Activated CD8-positive, alpha-beta T cell treated with anti-CD3 and anti-CD28 coated beads for 36 hours (primary cell): ENCODE data around the gene PKM. TPM values are rescaled to one million over a fixed set of nuclear protein-coding genes. Genes with fewer than 3 reads are reported as not detected.
A peak's percentile ranks its signal among the peaks of the same experiment; 100 is the strongest.

ENCODE experiments used
- ATAC-seq: fragments of 200-7000 bp; cut with Tn5 transposase; one replicate; pipeline ENCODE4 v1.10.0; 2021; ENCODE audit warnings: mild to moderate bottlenecking, moderate library complexity
- CTCF ChIA-PET: fragments of 350-600 bp; sonication (Branson Sonifier 250); formaldehyde crosslinking; loops from one replicate; lab custom pipeline; 2021; ENCODE audit warnings: antibody characterized with exemption; lab: Charles Lee
- POLR2A ChIA-PET: fragments of 350-600 bp; sonication (Branson Sonifier 250); formaldehyde crosslinking; loops from one replicate; lab custom pipeline; 2021; ENCODE audit warnings: antibody characterized with exemption; lab: Charles Lee
- DNase-seq: peaks from one replicate; pipeline ENCODE4 v3.0.0-alpha.2; 2020
- H3K27ac Mint-ChIP-seq: one replicate; pipeline ENCODE4 v1.8.0; 2021; ENCODE audit warnings: mild to moderate bottlenecking, mixed read lengths
- H3K27me3 Mint-ChIP-seq: one replicate; pipeline ENCODE4 v1.8.0; 2021; ENCODE audit warnings: mixed read lengths
- H3K36me3 Mint-ChIP-seq: one replicate; pipeline ENCODE4 v1.8.0; 2021; ENCODE audit warnings: low read depth, mixed read lengths
- H3K4me1 Mint-ChIP-seq: one replicate; pipeline ENCODE4 v1.8.0; 2021; ENCODE audit warnings: low read depth, mixed read lengths
- H3K4me3 Mint-ChIP-seq: one replicate; pipeline ENCODE4 v1.8.0; 2021; ENCODE audit warnings: mild to moderate bottlenecking, moderate library complexity, mixed read lengths
- H3K9me3 Mint-ChIP-seq: one replicate; pipeline ENCODE4 v1.8.0; 2021; ENCODE audit warnings: mixed read lengths
- CTCF ChIP-seq: fragments of 200-600 bp; IDR thresholded peaks from one replicate; pipeline ENCODE4 v1.8.0; 2022; ENCODE audit warnings: antibody characterized with exemption, mild to moderate bottlenecking
- intact Hi-C: fragments of 100-400 bp; cut with micrococcal nuclease; formaldehyde crosslinking; loops from one replicate; pipeline ENCODE4 v1.10.0; 2022
- total RNA-seq, 2 experiments: library from RNA; stranded (reverse); gene quantifications; one replicate each; pipeline ENCODE4 v1.2.3, GENCODE V29; 2021

PKM gene
- total RNA-seq, 2 experiments from 2014 or later: 2,565 to 2,588 TPM

GRCh38 chr15:72217216-72217615 lies 13.8 kb downstream of the PKM start:
- ChIA-PET POLR2A (interaction anchor here (0.8 to 3.2 kb wide), 8 partner anchors 10 to 23 kb away, joined by 3 to 28 read pairs (median 4); partner anchors contain the start of gene GRAMD2A), CTCF (interaction anchor here (0.8 to 3.7 kb wide), 2 partner anchors 9 to 10 kb away, joined by 3 to 26 read pairs; no protein-coding TSS in a partner anchor)
- Mint-ChIP-seq H3K9me3 (no peaks in the 10 kb centered on the region), H3K4me1 (peaks cover 54% of the 10 kb centered on the region), H3K4me3 (no peak overlapping the region), H3K27me3 (no peaks in the 10 kb centered on the region), H3K36me3 (peaks cover 72% of the 10 kb centered on the region), H3K27ac (peak overlapping the region; percentile 55)
- no peak for TF ChIP-seq CTCF
- ATAC-seq (no peak), DNase-seq (no peak)
- intact Hi-C loops: no loop called here

DNA sequence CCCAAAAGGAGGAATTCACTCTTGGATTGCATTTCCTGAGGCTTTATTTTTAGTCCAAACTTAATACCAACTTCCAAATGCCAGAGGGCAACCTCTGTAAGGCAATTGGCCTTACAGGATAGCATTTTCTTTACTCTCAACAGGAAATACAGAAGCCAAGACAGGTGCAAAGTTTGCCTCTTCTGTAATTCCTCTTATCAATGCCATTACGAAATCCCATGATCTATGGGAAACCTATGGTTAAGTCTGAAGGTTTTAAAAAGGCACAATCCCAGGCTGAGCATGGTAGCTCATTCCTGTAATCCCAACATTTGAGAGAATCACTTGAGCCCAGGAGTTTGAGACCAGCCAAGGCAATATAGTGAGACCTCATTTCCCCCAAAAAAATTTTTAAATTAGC lies 14.9 kb downstream of the PKM start:
- Mint-ChIP-seq H3K27me3 (no peaks in the 10 kb centered on the region), H3K36me3 (peaks cover 71% of the 10 kb centered on the region), H3K9me3 (no peaks in the 10 kb centered on the region), H3K4me1 (peaks cover 45% of the 10 kb centered on the region), H3K4me3 (no peak overlapping the region), H3K27ac (no peak overlapping the region)
- CTCF ChIA-PET: interaction anchor here (1.1 to 3.7 kb wide), 2 partner anchors 11 to 16 kb away, joined by 3 to 26 read pairs; no protein-coding TSS in a partner anchor
- POLR2A ChIA-PET: interaction anchor here (0.9 to 3.2 kb wide), 7 partner anchors 10 to 69 kb away, joined by 3 to 28 read pairs (median 3); partner anchors contain the start of genes GRAMD2A and PKM
- DNase-seq (no peak), ATAC-seq (no peak)
- no peak for TF ChIP-seq CTCF
- intact Hi-C loops: no loop called here

DNA sequence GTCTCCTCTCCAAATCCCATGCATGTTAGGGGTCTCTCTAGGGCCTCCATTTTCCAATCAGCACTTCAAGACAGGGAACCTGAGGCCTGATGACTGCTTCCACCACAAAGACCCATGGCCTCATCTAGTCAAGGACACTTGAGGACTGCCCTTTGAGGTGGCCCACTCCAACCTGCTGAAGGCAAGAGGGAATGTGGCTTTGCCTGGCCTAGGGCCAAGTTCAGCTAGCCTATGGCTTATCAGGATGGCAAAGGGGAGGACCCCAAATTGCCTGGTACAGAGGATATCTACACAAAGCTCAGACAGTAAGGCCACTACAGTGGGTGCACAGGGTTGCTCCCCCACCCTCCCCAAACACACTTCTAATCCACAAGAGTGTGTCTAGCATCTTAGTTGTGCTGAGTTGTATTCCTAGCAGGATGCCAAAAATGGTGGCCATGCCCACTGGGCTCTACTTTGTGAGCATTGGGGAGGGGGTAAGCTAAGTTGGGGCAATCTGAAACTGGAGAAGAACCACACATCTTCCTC lies 23.4 kb downstream of the PKM start:
- no peak for TF ChIP-seq CTCF
- H3K27ac Mint-ChIP-seq: peak overlapping the region; percentile 46
- DNase-seq (no peak), ATAC-seq (no peak)
- H3K4me1 Mint-ChIP-seq: peaks cover 27% of the 10 kb centered on the region
- H3K9me3 Mint-ChIP-seq: no peaks in the 10 kb centered on the region
- ChIA-PET CTCF (interaction anchor here (1.5 to 1.6 kb wide), 2 partner anchors 10 to 15 kb away, joined by 3 to 4 read pairs; no protein-coding TSS in a partner anchor), POLR2A (interaction anchor here (0.7 to 3.5 kb wide), 6 partner anchors 9 to 58 kb away, joined by 3 to 24 read pairs (median 12); no protein-coding TSS in a partner anchor)
- no peaks in the 10 kb centered on the region for H3K27me3 Mint-ChIP-seq
- intact Hi-C loops: no loop called here
- H3K4me3 Mint-ChIP-seq: no peak overlapping the region
- H3K36me3 Mint-ChIP-seq: peaks cover 97% of the 10 kb centered on the region

GRCh38 chr15:72206677-72207000 lies 24.4 kb downstream of the PKM start:
- Mint-ChIP-seq H3K4me3 (no peak overlapping the region), H3K27me3 (no peaks in the 10 kb centered on the region), H3K9me3 (no peaks in the 10 kb centered on the region), H3K4me1 (peaks cover 29% of the 10 kb centered on the region), H3K36me3 (peaks cover 99% of the 10 kb centered on the region), H3K27ac (peak overlapping the region; percentile 46)
- no peak for ATAC-seq
- DNase-seq: no peak
- intact Hi-C loops: no loop called here
- POLR2A ChIA-PET: interaction anchor here (2.3 to 3.5 kb wide), 4 partner anchors 8 to 21 kb away, joined by 8 to 24 read pairs (median 16); no protein-coding TSS in a partner anchor
- CTCF ChIA-PET: interaction anchor here (1.5 kb wide), 1 partner anchor 21 kb away, joined by 4 read pairs; no protein-coding TSS in a partner anchor
- TF ChIP-seq CTCF: no peak
